ENCODE measurements around the gene KDM4B. TPM values are rescaled to one million over a fixed set of nuclear protein-coding genes. Genes with fewer than 3 reads are reported as not detected.

The KDM4B gene
- total RNA-seq, 1 experiment from 2014 or later, result 35.9 TPM

DNA sequence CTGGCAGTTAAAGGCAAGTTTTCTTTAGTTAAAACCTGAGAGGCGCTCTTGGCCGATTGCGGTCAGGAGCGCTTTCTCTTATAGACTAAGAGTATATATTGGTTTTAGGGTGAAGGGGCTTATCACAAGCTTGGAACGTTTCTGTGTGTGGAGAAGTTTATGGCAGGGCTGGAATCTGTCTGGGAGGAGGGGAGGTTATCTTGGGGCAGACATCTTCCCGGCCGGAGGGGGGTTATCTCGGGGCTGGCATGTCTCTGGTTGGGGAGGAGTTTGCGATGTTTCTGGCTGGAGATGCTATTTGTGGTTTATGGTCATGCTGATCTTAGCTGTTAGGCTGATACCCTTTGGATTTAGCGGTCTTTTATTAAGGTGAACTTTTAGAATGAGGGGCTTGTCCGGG lies 18.3 kb downstream of the KDM4B start:
- Histone ChIP-seq H3K27me3 (ENCODE audit: insufficient read depth, low read length) (no peaks in the 10 kb centered on the region), H3K9me2 (ENCODE audit: insufficient read depth) (no peaks in the 10 kb centered on the region), H3K36me3 (ENCODE audit: control insufficient read depth in 1 of 2, insufficient read depth in 2 of 2, low read length in 2 of 2) (no peaks in the 10 kb centered on the region), H3K9ac (ENCODE audit: low read length) (no peak overlapping the region), H3K27ac (ENCODE audit: low read depth, low read length) (no peak overlapping the region), H4K20me1 (ENCODE audit: insufficient read depth) (no peaks in the 10 kb centered on the region), H3K79me2 (ENCODE audit: insufficient read depth, low read length) (peaks cover 42% of the 10 kb centered on the region), H2AFZ (ENCODE audit: low read depth, low read length, poor library complexity, severe bottlenecking) (no peak overlapping the region), H3K4me3 (replicated peaks in 1 of 2; ENCODE audit: low read depth in 1 of 2, low read length in 2 of 2) (no peak overlapping the region), H3K4me1 (ENCODE audit: control insufficient read depth in 1 of 2, insufficient read depth in 2 of 2, low read length in 2 of 2) (peaks cover 4 to 18% of the 10 kb centered on the region in 2 experiments; a peak in 3 of 4 replicates), H3K4me2 (ENCODE audit: low read length) (no peak overlapping the region), H3K9me3 (ENCODE audit: control insufficient read depth in 1 of 2, insufficient read depth in 1 of 2, low read depth in 1 of 2, low read length in 2 of 2) (no peaks in the 10 kb centered on the region)
- CTCF ChIA-PET, result interaction anchor here (2.1 kb wide), 1 partner anchor 15 kb away, joined by 8 read pairs; no protein-coding TSS in a partner anchor
- DNase-seq (ENCODE audit: low read depth, low spot score) (no peak), ATAC-seq (no peak)
- intact Hi-C loops (cut with micrococcal nuclease), result no loop called here
- POLR2A ChIA-PET, result no interaction called here
- no TSS peak for BruUV-seq (replicated peaks)
- no peak for TF ChIP-seq SIN3A (IDR thresholded peaks at IDR 0.05; ENCODE audit: low read depth)
- TF ChIP-seq EGR1 (IDR thresholded peaks at IDR 0.05; ENCODE audit: low read depth), result no peak
- TF ChIP-seq SP1 (IDR thresholded peaks at IDR 0.05; ENCODE audit: low read depth), result no peak
- no peak for TF ChIP-seq JUND (IDR thresholded peaks at IDR 0.05)
- TF ChIP-seq, protein P1, sequence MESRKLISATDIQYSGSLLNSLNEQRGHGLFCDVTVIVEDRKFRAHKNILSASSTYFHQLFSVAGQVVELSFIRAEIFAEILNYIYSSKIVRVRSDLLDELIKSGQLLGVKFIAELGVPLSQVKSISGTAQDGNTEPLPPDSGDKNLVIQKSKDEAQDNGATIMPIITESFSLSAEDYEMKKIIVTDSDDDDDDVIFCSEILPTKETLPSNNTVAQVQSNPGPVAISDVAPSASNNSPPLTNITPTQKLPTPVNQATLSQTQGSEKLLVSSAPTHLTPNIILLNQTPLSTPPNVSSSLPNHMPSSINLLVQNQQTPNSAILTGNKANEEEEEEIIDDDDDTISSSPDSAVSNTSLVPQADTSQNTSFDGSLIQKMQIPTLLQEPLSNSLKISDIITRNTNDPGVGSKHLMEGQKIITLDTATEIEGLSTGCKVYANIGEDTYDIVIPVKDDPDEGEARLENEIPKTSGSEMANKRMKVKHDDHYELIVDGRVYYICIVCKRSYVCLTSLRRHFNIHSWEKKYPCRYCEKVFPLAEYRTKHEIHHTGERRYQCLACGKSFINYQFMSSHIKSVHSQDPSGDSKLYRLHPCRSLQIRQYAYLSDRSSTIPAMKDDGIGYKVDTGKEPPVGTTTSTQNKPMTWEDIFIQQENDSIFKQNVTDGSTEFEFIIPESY (IDR thresholded peaks at IDR 0.05; ENCODE audit: extremely low read depth, insufficient replicate concordance, low read length), result no peak
- TF ChIP-seq, protein P2, sequence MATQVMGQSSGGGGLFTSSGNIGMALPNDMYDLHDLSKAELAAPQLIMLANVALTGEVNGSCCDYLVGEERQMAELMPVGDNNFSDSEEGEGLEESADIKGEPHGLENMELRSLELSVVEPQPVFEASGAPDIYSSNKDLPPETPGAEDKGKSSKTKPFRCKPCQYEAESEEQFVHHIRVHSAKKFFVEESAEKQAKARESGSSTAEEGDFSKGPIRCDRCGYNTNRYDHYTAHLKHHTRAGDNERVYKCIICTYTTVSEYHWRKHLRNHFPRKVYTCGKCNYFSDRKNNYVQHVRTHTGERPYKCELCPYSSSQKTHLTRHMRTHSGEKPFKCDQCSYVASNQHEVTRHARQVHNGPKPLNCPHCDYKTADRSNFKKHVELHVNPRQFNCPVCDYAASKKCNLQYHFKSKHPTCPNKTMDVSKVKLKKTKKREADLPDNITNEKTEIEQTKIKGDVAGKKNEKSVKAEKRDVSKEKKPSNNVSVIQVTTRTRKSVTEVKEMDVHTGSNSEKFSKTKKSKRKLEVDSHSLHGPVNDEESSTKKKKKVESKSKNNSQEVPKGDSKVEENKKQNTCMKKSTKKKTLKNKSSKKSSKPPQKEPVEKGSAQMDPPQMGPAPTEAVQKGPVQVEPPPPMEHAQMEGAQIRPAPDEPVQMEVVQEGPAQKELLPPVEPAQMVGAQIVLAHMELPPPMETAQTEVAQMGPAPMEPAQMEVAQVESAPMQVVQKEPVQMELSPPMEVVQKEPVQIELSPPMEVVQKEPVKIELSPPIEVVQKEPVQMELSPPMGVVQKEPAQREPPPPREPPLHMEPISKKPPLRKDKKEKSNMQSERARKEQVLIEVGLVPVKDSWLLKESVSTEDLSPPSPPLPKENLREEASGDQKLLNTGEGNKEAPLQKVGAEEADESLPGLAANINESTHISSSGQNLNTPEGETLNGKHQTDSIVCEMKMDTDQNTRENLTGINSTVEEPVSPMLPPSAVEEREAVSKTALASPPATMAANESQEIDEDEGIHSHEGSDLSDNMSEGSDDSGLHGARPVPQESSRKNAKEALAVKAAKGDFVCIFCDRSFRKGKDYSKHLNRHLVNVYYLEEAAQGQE (IDR thresholded peaks at IDR 0.05; ENCODE audit: low read depth), result no peak
- no peak for TF ChIP-seq YY1 (IDR thresholded peaks at IDR 0.05; ENCODE audit: extremely low read depth, insufficient replicate concordance, low read depth, low read length)
- TF ChIP-seq RAD21 (IDR thresholded peaks at IDR 0.05; ENCODE audit: low read depth), result no peak
- TF ChIP-seq, protein P3, sequence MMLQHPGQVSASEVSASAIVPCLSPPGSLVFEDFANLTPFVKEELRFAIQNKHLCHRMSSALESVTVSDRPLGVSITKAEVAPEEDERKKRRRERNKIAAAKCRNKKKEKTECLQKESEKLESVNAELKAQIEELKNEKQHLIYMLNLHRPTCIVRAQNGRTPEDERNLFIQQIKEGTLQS (IDR thresholded peaks at IDR 0.05), result no peak
- TF ChIP-seq, protein P4, sequence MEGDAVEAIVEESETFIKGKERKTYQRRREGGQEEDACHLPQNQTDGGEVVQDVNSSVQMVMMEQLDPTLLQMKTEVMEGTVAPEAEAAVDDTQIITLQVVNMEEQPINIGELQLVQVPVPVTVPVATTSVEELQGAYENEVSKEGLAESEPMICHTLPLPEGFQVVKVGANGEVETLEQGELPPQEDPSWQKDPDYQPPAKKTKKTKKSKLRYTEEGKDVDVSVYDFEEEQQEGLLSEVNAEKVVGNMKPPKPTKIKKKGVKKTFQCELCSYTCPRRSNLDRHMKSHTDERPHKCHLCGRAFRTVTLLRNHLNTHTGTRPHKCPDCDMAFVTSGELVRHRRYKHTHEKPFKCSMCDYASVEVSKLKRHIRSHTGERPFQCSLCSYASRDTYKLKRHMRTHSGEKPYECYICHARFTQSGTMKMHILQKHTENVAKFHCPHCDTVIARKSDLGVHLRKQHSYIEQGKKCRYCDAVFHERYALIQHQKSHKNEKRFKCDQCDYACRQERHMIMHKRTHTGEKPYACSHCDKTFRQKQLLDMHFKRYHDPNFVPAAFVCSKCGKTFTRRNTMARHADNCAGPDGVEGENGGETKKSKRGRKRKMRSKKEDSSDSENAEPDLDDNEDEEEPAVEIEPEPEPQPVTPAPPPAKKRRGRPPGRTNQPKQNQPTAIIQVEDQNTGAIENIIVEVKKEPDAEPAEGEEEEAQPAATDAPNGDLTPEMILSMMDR (IDR thresholded peaks at IDR 0.05 in 2 of 3, conservative IDR thresholded peaks at IDR 0.05 in 1 of 3; ENCODE audit: borderline replicate concordance in 1 of 3, insufficient read depth in 1 of 3, low read depth in 2 of 3, low read length in 2 of 3), result no peak
- no peak for TF ChIP-seq POLR2A (IDR thresholded peaks at IDR 0.05; ENCODE audit: borderline replicate concordance, extremely low read depth, insufficient read depth, insufficient read length)
- TF ChIP-seq CBX3 (IDR thresholded peaks at IDR 0.05; ENCODE audit: low read depth), result no peak
- TF ChIP-seq, protein P5, sequence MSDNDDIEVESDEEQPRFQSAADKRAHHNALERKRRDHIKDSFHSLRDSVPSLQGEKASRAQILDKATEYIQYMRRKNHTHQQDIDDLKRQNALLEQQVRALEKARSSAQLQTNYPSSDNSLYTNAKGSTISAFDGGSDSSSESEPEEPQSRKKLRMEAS (IDR thresholded peaks at IDR 0.05), result no peak
- TF ChIP-seq ZNF274 (IDR thresholded peaks at IDR 0.05; ENCODE audit: low read depth, low read length), result no peak
- no peak for TF ChIP-seq SRF (IDR thresholded peaks at IDR 0.05; ENCODE audit: low read depth)
- no peak for TF ChIP-seq ZFX (IDR thresholded peaks at IDR 0.05)
- RAD21 ChIA-PET (ENCODE audit: low non-redundant PET in 1 of 2, low total read pairs in 2 of 2, uncharacterized antibody in 2 of 2, unreplicated experiment in 2 of 2), result no interaction called here

Data from HCT116 (cell line).